Spleen (tissue), 11 donors: ENCODE results near the gene PCNX2. TPM values are rescaled to one million over a fixed set of nuclear protein-coding genes. Genes with fewer than 3 reads are reported as not detected.

Experiments used
- DNase-seq: peaks from one replicate; pipeline ENCODE4 v3.0.0-alpha.2; 2020
- H3K27ac ChIP-seq, 8 donors: fragments of 200-600 bp; sonication (generic) in 7 of 8; 1 replicate in 4 of 8; 2 replicates in 4 of 8; pipeline versions ENCODE4 v1.5.0 to v1.8.0; 2016 to 2021; ENCODE audit warnings: inconsistent platforms in 4 of 8, mild to moderate bottlenecking in 4 of 8, moderate library complexity in 1 of 8
- H3K27me3 ChIP-seq, 7 donors: fragments of 200-600 bp; sonication (generic) in 6 of 7; replicated peaks in 1 of 7; 1 replicate in 4 of 7; 2 replicates in 3 of 7; pipeline versions ENCODE4 v1.5.0 to v1.8.0; 2016 to 2021; ENCODE audit warnings: inconsistent platforms in 3 of 7, mild to moderate bottlenecking in 1 of 7
- H3K36me3 ChIP-seq, 6 donors: fragments of 200-600 bp; sonication (generic) in 5 of 6; 1 replicate in 4 of 6; 2 replicates in 2 of 6; pipeline versions ENCODE4 v1.5.0 to v1.8.0; 2016 to 2021; ENCODE audit warnings: inconsistent platforms in 2 of 6
- H3K4me1 ChIP-seq, 6 donors: fragments of 200-600 bp; sonication (generic) in 5 of 6; 1 replicate in 3 of 6; 2 replicates in 3 of 6; pipeline versions ENCODE4 v1.5.0 to v1.8.0; 2016 to 2021; ENCODE audit warnings: inconsistent platforms in 3 of 6
- H3K4me3 ChIP-seq, 8 donors: fragments of 200-600 bp; sonication (generic) in 7 of 8; 1 replicate in 4 of 8; 2 replicates in 4 of 8; pipeline versions ENCODE4 v1.5.0 to v1.8.0; 2016 to 2021; ENCODE audit warnings: inconsistent platforms in 4 of 8, mild to moderate bottlenecking in 4 of 8, moderate library complexity in 2 of 8
- H3K9me3 ChIP-seq, 8 donors: fragments of 200-600 bp; sonication (generic) in 7 of 8; 1 replicate in 4 of 8; 2 replicates in 4 of 8; pipeline versions ENCODE4 v1.5.0 to v1.8.0; 2016 to 2021; ENCODE audit warnings: inconsistent platforms in 4 of 8
- CTCF ChIP-seq, 11 experiments: fragments of 200-600 bp in 7 of 11; fragments of 450-650 bp in 4 of 11; sonication (generic) in 4 of 11; IDR thresholded peaks in 8 of 11; conservative IDR thresholded peaks in 3 of 11; 1 replicate in 7 of 11; 2 replicates in 4 of 11; pipeline versions ENCODE4 v1.4.0 to v1.8.0; 2016 to 2021; ENCODE audit warnings: antibody characterized with exemption in 11 of 11, inconsistent platforms in 4 of 11, mild to moderate bottlenecking in 1 of 11
- POLR2A ChIP-seq, 3 donors: fragments of 450-650 bp; IDR thresholded peaks; one replicate each; pipeline ENCODE4 v1.5.1; 2017; ENCODE audit warnings: antibody characterized with exemption in 3 of 3, mild to moderate bottlenecking in 1 of 3
- POLR2AphosphoS5 ChIP-seq, 3 donors: sonication (generic); formaldehyde crosslinking; IDR thresholded peaks; one replicate each; pipeline ENCODE4 v1.5.1; 2017; ENCODE audit warnings: antibody characterized with exemption in 3 of 3
- WGBS, 5 donors: extraction: QIAGEN DNeasy Blood & Tissue Kit in 3 of 5; methylation state at CpG; one replicate each; pipeline versions ENCODE4 v1.1.5 to v1.1.7; 2013 to 2018; 5-methylcytosine and 5-hydroxymethylcytosine counted together
- intact Hi-C: fragments of 100-400 bp; cut with DNase I; formaldehyde crosslinking; loops from one replicate; pipeline ENCODE4 v1.15.0; 2023; ENCODE audit warnings: low total_unique reads
- polyA plus RNA-seq, 3 donors: library from polyadenylated mRNA; stranded (reverse); fragments of 200-250 nt; gene quantifications; one replicate each; pipeline ENCODE4 v1.2.1, GENCODE V29; 2013
- total RNA-seq, 7 donors: library from RNA; depleted of rRNA in 3 of 7; stranded (reverse); fragments of >200 nt in 3 of 7; fragmentation: NEBNext Ultra II Directional in 4 of 7; extraction: Animal tissue kit (Norgen Biotek cat#: 25700) in 4 of 7; gene quantifications; one replicate each; pipeline versions ENCODE4 v1.1.0 to v1.2.1, GENCODE V29; 2016 to 2021
- donor health status: healthy with polysubstance abuse.
- donor health status: DM: no; HTN: no; CAD: no; lungs with moderate emphysema.
- donor health status: DM: no; HTN: no; CAD: no.
- donor health status: Bipolar disorder and iron deficiency.
- donor health status: healthy.
- donor health status: DM: no; HTN: no; CAD: no.
- donor health status: DM: yes; HTN: yes; CAD: no.

The PCNX2 gene
- total and polyA plus RNA-seq, 10 donors, result 4.0 to 26.5 (median 15.4) TPM

- no peak for TF ChIP-seq CTCF (IDR thresholded peaks at IDR 0.05 in 8 of 11, conservative IDR thresholded peaks at IDR 0.05 in 3 of 11)
- intact Hi-C loops, result no loop called here
- no peak for DNase-seq
- Histone ChIP-seq H3K27me3 (no peaks in the 10 kb centered on the region), H3K4me3 (no peak overlapping the region), H3K9me3 (peaks cover 0 to 25% (median 21%) of the 10 kb centered on the region in 8 donors), H3K27ac (no peak overlapping the region), H3K4me1 (no peaks in the 10 kb centered on the region), H3K36me3 (peaks cover 0 to 38% (median 5%) of the 10 kb centered on the region in 6 donors)
- WGBS, 5 donors, result 89 to 96% (median 96%) methylated on average over 1 of the region's 1 CpG
Measured at GRCh38 chr1:233163696-233164095, 131.8 kb downstream of the PCNX2 start.

GRCh38 chr1:233158322-233158721, 137.2 kb downstream of the PCNX2 start:
- Histone ChIP-seq H3K4me1 (no peaks in the 10 kb centered on the region), H3K4me3 (no peak overlapping the region), H3K27me3 (no peaks in the 10 kb centered on the region), H3K27ac (no peak overlapping the region), H3K36me3 (peaks cover 0 to 21% (median 5%) of the 10 kb centered on the region in 6 donors), H3K9me3 (peaks cover 0 to 1% (median under 1%) of the 10 kb centered on the region in 8 donors)
- no peak for DNase-seq
- intact Hi-C loops, result no loop called here
- TF ChIP-seq CTCF (IDR thresholded peaks at IDR 0.05 in 8 of 11, conservative IDR thresholded peaks at IDR 0.05 in 3 of 11) (no peak), POLR2AphosphoS5 (IDR thresholded peaks at IDR 0.05) (no peak), POLR2A (IDR thresholded peaks at IDR 0.05) (no peak)

GRCh38 chr1:233157245-233157644, 138.3 kb downstream of the PCNX2 start:
- Histone ChIP-seq H3K4me3 (no peak overlapping the region), H3K36me3 (peaks cover 0 to 21% (median 5%) of the 10 kb centered on the region in 6 donors), H3K4me1 (no peaks in the 10 kb centered on the region), H3K27me3 (no peaks in the 10 kb centered on the region), H3K27ac (no peak overlapping the region), H3K9me3 (no peaks in the 10 kb centered on the region)
- intact Hi-C loops, result no loop called here
- DNase-seq, result no peak
- TF ChIP-seq POLR2A (IDR thresholded peaks at IDR 0.05) (no peak), CTCF (IDR thresholded peaks at IDR 0.05 in 8 of 11, conservative IDR thresholded peaks at IDR 0.05 in 3 of 11) (no peak), POLR2AphosphoS5 (IDR thresholded peaks at IDR 0.05) (no peak)

- Histone ChIP-seq H3K27me3 (no peaks in the 10 kb centered on the region), H3K9me3 (no peaks in the 10 kb centered on the region), H3K4me1 (no peaks in the 10 kb centered on the region), H3K4me3 (no peak overlapping the region), H3K36me3 (peaks cover 0 to 3% (median 0%) of the 10 kb centered on the region in 6 donors), H3K27ac (no peak overlapping the region)
- DNase-seq, result no peak
- TF ChIP-seq CTCF (IDR thresholded peaks at IDR 0.05 in 8 of 11, conservative IDR thresholded peaks at IDR 0.05 in 3 of 11) (no peak), POLR2AphosphoS5 (IDR thresholded peaks at IDR 0.05) (no peak), POLR2A (IDR thresholded peaks at IDR 0.05) (no peak)
- intact Hi-C loops, result no loop called here
- 92 to 96% (median 94%) methylated on average over 6 of the region's 6 CpGs for WGBS, 5 donors
Measured at GRCh38 chr1:233151861-233152260, 143.7 kb downstream of the PCNX2 start.
